ENCODE results near the gene WEE2.

- TF ChIP-seq CTCF (IDR thresholded peaks at IDR 0.05; ENCODE audit: borderline replicate concordance, extremely low read depth, low read length, poor library complexity, severe bottlenecking) (no peak), EZH2 (IDR thresholded peaks at IDR 0.05; ENCODE audit: borderline replicate concordance, low read depth, low read length, severe bottlenecking) (no peak)
These were observed 22.7 kb upstream of the WEE2 start for GRCh38 chr7:141685285-141686023.

All from DND-41 (cell line).